Osteoblast (primary cell): ENCODE data around the gene TTC1. TPM values are rescaled to one million over a fixed set of nuclear protein-coding genes. Genes with fewer than 3 reads are reported as not detected.
"Not testable (repeated sequence)": the region's sequence is repeated elsewhere in the genome, so short reads cannot be mapped to it uniquely, and the experiment has no call there.

Experiments used
- DNase-seq: peaks from one replicate; pipeline ENCODE4 v3.0.0; 2011; ENCODE audit warnings: low spot score, mixed read lengths; ENCODE audit not compliant: insufficient read length; ENCODE audit errors: missing footprints
- H2AFZ ChIP-seq: 2 replicates; pipeline ENCODE4 v1.6.0; 2011; ENCODE audit warnings: mild to moderate bottlenecking, low read length
- H3K27ac ChIP-seq: 2 replicates; pipeline ENCODE4 v1.5.1; 2011; ENCODE audit warnings: mild to moderate bottlenecking, low read depth, low read length, moderate library complexity
- H3K27me3 ChIP-seq: 2 replicates; pipeline ENCODE4 v1.6.0; 2012; ENCODE audit warnings: mild to moderate bottlenecking, control low read depth, inconsistent platforms, low read length, moderate library complexity; ENCODE audit not compliant: insufficient read depth
- H3K36me3 ChIP-seq: 2 replicates; pipeline ENCODE4 v1.5.1; 2011; ENCODE audit warnings: mild to moderate bottlenecking, low read length, control low read depth, moderate library complexity; ENCODE audit not compliant: insufficient read depth
- H3K4me1 ChIP-seq: 2 replicates; pipeline ENCODE4 v1.5.1; 2011; ENCODE audit warnings: mild to moderate bottlenecking, low read length, control low read depth, moderate library complexity; ENCODE audit not compliant: insufficient read depth
- H3K4me2 ChIP-seq: 2 replicates; pipeline ENCODE4 v1.6.0; 2011; ENCODE audit warnings: mild to moderate bottlenecking, low read length; ENCODE audit not compliant: insufficient read depth
- H3K4me3 ChIP-seq: fragments of 200-600 bp; sonication (generic); 3 replicates; pipeline ENCODE4 v1.5.1; 2012; ENCODE audit warnings: mild to moderate bottlenecking, low read length, inconsistent platforms; ENCODE audit not compliant: insufficient read depth
- H3K79me2 ChIP-seq: 2 replicates; pipeline ENCODE4 v1.6.0; 2012; ENCODE audit warnings: mild to moderate bottlenecking, low read length, control low read depth, inconsistent platforms; ENCODE audit not compliant: insufficient read depth
- H3K9me3 ChIP-seq: 2 replicates; pipeline ENCODE4 v1.5.1; 2011; ENCODE audit warnings: low read depth, low read length, control low read depth
- H4K20me1 ChIP-seq: 2 replicates; pipeline ENCODE4 v1.6.0; 2012; ENCODE audit warnings: mild to moderate bottlenecking, low read length, control low read depth; ENCODE audit not compliant: insufficient read depth
- total RNA-seq: library from RNA; depleted of rRNA; stranded (reverse); fragments of >200 nt; gene quantifications from 2 replicates; pipeline ENCODE4 v1.2.3, GENCODE V29; 2012
- TF ChIP-seq, protein P1 (sequence below): IDR thresholded peaks from 2 replicates; pipeline ENCODE4 v1.5.1; 2011; ENCODE audit warnings: mild to moderate bottlenecking, low read depth, low read length, moderate library complexity; ENCODE audit errors: extremely low read depth

Gene TTC1
- total RNA-seq, 1 donor = 49.9 TPM

DNA sequence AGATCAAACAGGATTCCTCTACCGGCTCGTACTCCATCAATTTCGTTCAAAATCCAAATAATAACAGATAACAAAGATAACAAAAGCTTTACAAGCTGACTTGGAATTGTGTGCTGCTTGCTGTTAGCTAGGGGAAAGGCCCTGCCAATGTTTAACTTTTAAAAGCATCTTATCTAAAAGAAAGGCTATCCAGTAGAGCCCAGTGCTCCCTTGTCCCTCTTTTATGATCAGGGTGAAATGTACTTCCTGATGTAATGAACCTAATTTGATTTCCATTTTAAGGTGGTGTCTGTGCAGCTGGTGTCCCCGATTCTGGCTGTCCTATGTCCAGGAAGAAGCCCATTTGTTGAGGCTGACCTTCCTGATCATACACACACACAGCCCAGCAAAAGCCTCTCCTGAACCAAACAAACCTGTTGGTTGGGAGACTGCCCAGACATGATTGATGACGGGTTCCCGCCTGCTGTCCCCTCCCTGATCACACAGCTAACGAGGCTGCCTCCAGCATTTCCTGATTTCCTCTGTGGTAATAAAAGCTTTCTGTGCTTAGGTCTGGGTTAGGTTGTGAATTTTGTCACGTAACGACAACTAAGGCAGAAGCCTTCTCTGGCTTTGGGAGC is 56.2 kb downstream of the TTC1 start:
- Histone ChIP-seq H3K27me3 (no peaks in the 10 kb centered on the region), H3K9me3 (no peaks in the 10 kb centered on the region), H3K79me2 (no peaks in the 10 kb centered on the region), H3K4me2 (no peak overlapping the region), H3K4me3 (no peak overlapping the region), H3K4me1 (no peaks in the 10 kb centered on the region), H2AFZ (no peak overlapping the region), H4K20me1 (no peaks in the 10 kb centered on the region), H3K36me3 (peaks cover 22% of the 10 kb centered on the region), H3K27ac (no peak overlapping the region)
- TF ChIP-seq, protein P1, sequence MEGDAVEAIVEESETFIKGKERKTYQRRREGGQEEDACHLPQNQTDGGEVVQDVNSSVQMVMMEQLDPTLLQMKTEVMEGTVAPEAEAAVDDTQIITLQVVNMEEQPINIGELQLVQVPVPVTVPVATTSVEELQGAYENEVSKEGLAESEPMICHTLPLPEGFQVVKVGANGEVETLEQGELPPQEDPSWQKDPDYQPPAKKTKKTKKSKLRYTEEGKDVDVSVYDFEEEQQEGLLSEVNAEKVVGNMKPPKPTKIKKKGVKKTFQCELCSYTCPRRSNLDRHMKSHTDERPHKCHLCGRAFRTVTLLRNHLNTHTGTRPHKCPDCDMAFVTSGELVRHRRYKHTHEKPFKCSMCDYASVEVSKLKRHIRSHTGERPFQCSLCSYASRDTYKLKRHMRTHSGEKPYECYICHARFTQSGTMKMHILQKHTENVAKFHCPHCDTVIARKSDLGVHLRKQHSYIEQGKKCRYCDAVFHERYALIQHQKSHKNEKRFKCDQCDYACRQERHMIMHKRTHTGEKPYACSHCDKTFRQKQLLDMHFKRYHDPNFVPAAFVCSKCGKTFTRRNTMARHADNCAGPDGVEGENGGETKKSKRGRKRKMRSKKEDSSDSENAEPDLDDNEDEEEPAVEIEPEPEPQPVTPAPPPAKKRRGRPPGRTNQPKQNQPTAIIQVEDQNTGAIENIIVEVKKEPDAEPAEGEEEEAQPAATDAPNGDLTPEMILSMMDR = no peak
- DNase-seq = no peak

DNA sequence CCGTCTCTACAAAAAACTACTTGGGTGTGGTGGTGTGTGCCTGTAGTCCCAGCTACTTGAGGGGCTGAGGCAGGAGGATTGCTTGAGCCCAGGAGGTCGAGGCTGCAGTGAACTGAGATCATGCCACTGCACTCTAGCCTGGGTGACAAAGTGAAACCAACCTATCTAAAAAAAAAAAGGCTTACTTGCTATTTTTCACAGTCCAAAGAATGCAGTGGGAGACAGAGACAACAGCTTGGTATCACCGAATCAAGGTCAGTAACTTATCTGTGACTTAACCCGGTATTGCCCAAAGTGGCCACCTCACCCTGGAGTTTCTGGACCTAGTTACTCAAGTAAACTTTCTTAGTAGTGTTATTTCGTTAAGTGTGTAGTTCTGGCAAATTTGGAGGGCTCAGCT is 60.2 kb downstream of the TTC1 start:
- not testable (repeated sequence) for H4K20me1 ChIP-seq, H3K9me3 ChIP-seq, H2AFZ ChIP-seq, H3K4me3 ChIP-seq, H3K27me3 ChIP-seq, H3K4me1 ChIP-seq, DNase-seq, H3K4me2 ChIP-seq, H3K27ac ChIP-seq, H3K79me2 ChIP-seq
- peaks cover 18% of the 10 kb centered on the region for H3K36me3 ChIP-seq

DNA sequence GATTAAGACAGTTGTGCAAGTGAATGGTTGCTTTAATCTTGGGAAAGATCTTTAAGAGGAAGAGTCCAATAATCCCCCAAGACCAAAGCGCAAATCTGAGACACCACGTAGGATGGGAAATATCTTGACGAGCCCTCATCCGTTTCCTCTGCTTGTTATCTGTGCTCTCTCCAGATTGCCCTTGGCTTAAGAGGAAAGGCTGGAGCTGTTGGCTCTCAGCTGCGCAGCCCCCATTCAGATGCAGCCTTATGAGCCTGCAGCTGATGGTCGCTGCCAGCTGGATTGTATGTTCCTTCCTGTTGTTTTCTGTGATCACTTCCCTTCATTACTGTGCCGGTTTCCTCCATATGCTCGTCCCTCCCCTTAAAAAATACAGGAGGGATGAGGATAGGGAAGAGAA is 62.6 kb downstream of the TTC1 start:
- no peak overlapping the region for H3K27ac ChIP-seq
- TF ChIP-seq, protein P1 = no peak
- no peaks in the 10 kb centered on the region for H3K4me1 ChIP-seq
- H2AFZ ChIP-seq = no peak overlapping the region
- H3K36me3 ChIP-seq = peaks cover 7% of the 10 kb centered on the region
- no peaks in the 10 kb centered on the region for H3K9me3 ChIP-seq
- H4K20me1 ChIP-seq = no peaks in the 10 kb centered on the region
- H3K79me2 ChIP-seq = no peaks in the 10 kb centered on the region
- no peaks in the 10 kb centered on the region for H3K27me3 ChIP-seq
- no peak overlapping the region for H3K4me2 ChIP-seq
- H3K4me3 ChIP-seq = no peak overlapping the region
- DNase-seq = no peak

DNA sequence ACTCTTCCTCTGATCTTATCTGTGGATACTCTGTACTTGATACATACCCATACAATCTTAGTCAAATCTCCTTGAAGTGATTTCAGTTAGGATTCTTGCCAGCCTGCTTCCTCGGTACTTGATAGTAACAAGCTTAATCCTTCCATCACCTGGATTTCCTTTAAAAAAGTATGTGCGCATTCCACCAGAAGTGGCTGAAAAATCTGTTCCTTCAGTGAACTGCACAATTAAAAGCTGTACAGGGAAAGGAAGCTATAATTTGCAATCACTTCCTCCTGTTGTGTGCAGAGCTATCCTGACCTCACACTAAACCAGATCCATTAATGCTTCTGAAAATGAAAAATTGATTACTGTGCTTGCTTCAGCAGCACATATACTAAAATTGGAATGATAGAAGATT is 63.0 kb downstream of the TTC1 start:
- H3K27me3 ChIP-seq = no peaks in the 10 kb centered on the region
- H3K4me2 ChIP-seq = no peak overlapping the region

More for the DNA sequence above, 63.0 kb downstream of the TTC1 start:
- Histone ChIP-seq H2AFZ (no peak overlapping the region), H3K27ac (no peak overlapping the region), H3K79me2 (no peaks in the 10 kb centered on the region), H4K20me1 (no peaks in the 10 kb centered on the region), H3K36me3 (peaks cover 7% of the 10 kb centered on the region), H3K4me3 (no peak overlapping the region), H3K9me3 (no peaks in the 10 kb centered on the region), H3K4me1 (no peaks in the 10 kb centered on the region)
- TF ChIP-seq, protein P1 = no peak
- DNase-seq = no peak
